SKM-1 (cell line): ENCODE measurements around the gene ATP11B.

Experiments
- DNase-seq: peaks from one replicate; lab custom pipeline; 2025; ENCODE audit not compliant: unreplicated experiment; lab: John Stamatoyannopoulos, UW

ATP11B gene

GRCh38 chr3:182908471-182908870 is 115.2 kb downstream of the ATP11B start:
- no peak for DNase-seq

- peak; percentile 23 for DNase-seq
Measured at GRCh38 chr3:182909318-182910040, 116.2 kb downstream of the ATP11B start.

GRCh38 chr3:182910936-182911781 is 117.9 kb downstream of the ATP11B start:
- no peak for DNase-seq

- DNase-seq, result no peak
Measured at GRCh38 chr3:182911782-182912111, 118.4 kb downstream of the ATP11B start.

- no peak for DNase-seq
Measured at GRCh38 chr3:182912474-182912873, 119.2 kb downstream of the ATP11B start.

- no peak for DNase-seq
Measured at GRCh38 chr3:182913889-182914288, 120.6 kb downstream of the ATP11B start.

GRCh38 chr3:182914341-182914740 is 121.0 kb downstream of the ATP11B start:
- DNase-seq, result no peak

GRCh38 chr3:182917134-182917533 is 123.8 kb downstream of the ATP11B start:
- no peak for DNase-seq

GRCh38 chr3:182919866-182920357 is 126.6 kb downstream of the ATP11B start:
- DNase-seq, result no peak

- DNase-seq, result no peak
Measured at GRCh38 chr3:182920515-182921084, 127.3 kb downstream of the ATP11B start.

- no peak for DNase-seq
Measured at GRCh38 chr3:182921665-182922355, 128.5 kb downstream of the ATP11B start.

- DNase-seq, result no peak
Measured at GRCh38 chr3:182925330-182925943, 132.1 kb downstream of the ATP11B start.

- no peak for DNase-seq
Measured at GRCh38 chr3:182925944-182926337, 132.6 kb downstream of the ATP11B start.

- no peak for DNase-seq
Measured at GRCh38 chr3:182935803-182936202, 142.5 kb downstream of the ATP11B start.

- DNase-seq, result no peak
Measured at GRCh38 chr3:182936239-182936917, 143.1 kb downstream of the ATP11B start.

- no peak for DNase-seq
Measured at GRCh38 chr3:182936918-182937285, 143.6 kb downstream of the ATP11B start.

GRCh38 chr3:182937293-182938051 is 144.2 kb downstream of the ATP11B start:
- no peak for DNase-seq

GRCh38 chr3:182940266-182940808 is 147.0 kb downstream of the ATP11B start:
- DNase-seq, result no peak

- no peak for DNase-seq
Measured at GRCh38 chr3:182941719-182942118, 148.4 kb downstream of the ATP11B start.
